GM19238 (cell line): Measurements from ENCODE around the gene OR52W1.

Experiments used
- DNase-seq: peaks from one replicate; pipeline ENCODE4 v3.0.0; 2011; ENCODE audit warnings: low spot score; ENCODE audit not compliant: insufficient read length

Gene OR52W1

GRCh38 chr11:6199174-6199810 lies at the start of gene OR52W1:
TSS of gene OR52W1 (plus strand) at chr11:6199224. CDS start at chr11:6199224, 0 bp downstream.
- no peak for DNase-seq

- no peak for DNase-seq
Observed at GRCh38 chr11:6151117-6151516, 47.9 kb upstream of the OR52W1 start.

GRCh38 chr11:6152126-6152525 lies 46.9 kb upstream of the OR52W1 start:
- no peak for DNase-seq

GRCh38 chr11:6156628-6157359 lies 42.2 kb upstream of the OR52W1 start:
- DNase-seq, result no peak

GRCh38 chr11:6170226-6170625 lies 28.8 kb upstream of the OR52W1 start, which contains the start of gene OR52B2:
TSS of gene OR52B2 (minus strand) at chr11:6170326. CDS start at chr11:6170326, 0 bp downstream.
- no peak for DNase-seq

GRCh38 chr11:6175440-6175839 lies 23.6 kb upstream of the OR52W1 start:
- no peak for DNase-seq

GRCh38 chr11:6191742-6192141 lies 7.3 kb upstream of the OR52W1 start:
- no peak for DNase-seq

GRCh38 chr11:6194065-6194581 lies 4.9 kb upstream of the OR52W1 start:
- no peak for DNase-seq

- DNase-seq, result no peak
Observed at GRCh38 chr11:6196396-6196795, 2.6 kb upstream of the OR52W1 start.

GRCh38 chr11:6197466-6198200 lies 1.4 kb upstream of the OR52W1 start:
- no peak for DNase-seq

- DNase-seq, result no peak
Observed at GRCh38 chr11:6200975-6201374, 2.0 kb downstream of the OR52W1 start.

- DNase-seq, result no peak
Observed at GRCh38 chr11:6201481-6201880, 2.5 kb downstream of the OR52W1 start.

- DNase-seq, result no peak
Observed at GRCh38 chr11:6202041-6202440, 3.0 kb downstream of the OR52W1 start.

GRCh38 chr11:6203327-6203726 lies 4.3 kb downstream of the OR52W1 start:
- peak; percentile 16 for DNase-seq

- DNase-seq, result no peak
Observed at GRCh38 chr11:6204706-6205105, 5.7 kb downstream of the OR52W1 start.

- DNase-seq, result no peak
Observed at GRCh38 chr11:6205366-6205765, 6.3 kb downstream of the OR52W1 start, which contains the start of gene C11orf42. TSS of gene C11orf42 (plus strand) at chr11:6205557. CDS start at chr11:6205616, 59 bp downstream.

- DNase-seq, result no peak
Observed at GRCh38 chr11:6206456-6207180, 7.6 kb downstream of the OR52W1 start.

GRCh38 chr11:6209801-6210200 lies 10.8 kb downstream of the OR52W1 start:
- no peak for DNase-seq

- no peak for DNase-seq
Observed at GRCh38 chr11:6210274-6210955, 11.4 kb downstream of the OR52W1 start.

GRCh38 chr11:6214530-6214929 lies 15.5 kb downstream of the OR52W1 start:
- DNase-seq, result no peak

GRCh38 chr11:6216501-6216900 lies 17.5 kb downstream of the OR52W1 start:
- no peak for DNase-seq
